Measurements from ENCODE around the gene DOCK1.

The DOCK1 gene

GRCh38 chr10:126969310-126969709 is 64.1 kb downstream of the DOCK1 start:
- TF ChIP-seq CTCF (IDR thresholded peaks at IDR 0.05; ENCODE audit: low read depth, low read length) = no peak
- peak; percentile 8 to 14 for DNase-seq (ENCODE audit: low read depth in 2 of 2)
- H3K4me3 ChIP-seq (replicated peaks in 1 of 2; ENCODE audit: low read depth in 2 of 2, low read length in 2 of 2) = no peak overlapping the region

GRCh38 chr10:126972635-126973414 is 67.6 kb downstream of the DOCK1 start:
- peak; percentile 88 to 92 for DNase-seq (ENCODE audit: low read depth in 2 of 2)
- peak overlapping the region in 1 of 2 donors; percentile 28 for H3K4me3 ChIP-seq (replicated peaks in 1 of 2; ENCODE audit: low read depth in 2 of 2, low read length in 2 of 2)
- no peak for TF ChIP-seq CTCF (IDR thresholded peaks at IDR 0.05; ENCODE audit: low read depth, low read length)

GRCh38 chr10:126975221-126975620 is 70.0 kb downstream of the DOCK1 start:
- TF ChIP-seq CTCF (IDR thresholded peaks at IDR 0.05; ENCODE audit: low read depth, low read length) = no peak
- H3K4me3 ChIP-seq (replicated peaks in 1 of 2; ENCODE audit: low read depth in 2 of 2, low read length in 2 of 2) = no peak overlapping the region
- no peak for DNase-seq (ENCODE audit: low read depth in 2 of 2)

GRCh38 chr10:126977216-126977615 is 72.0 kb downstream of the DOCK1 start:
- H3K4me3 ChIP-seq (replicated peaks in 1 of 2; ENCODE audit: low read depth in 2 of 2, low read length in 2 of 2) = no peak overlapping the region
- no peak for TF ChIP-seq CTCF (IDR thresholded peaks at IDR 0.05; ENCODE audit: low read depth, low read length)
- no peak for DNase-seq (ENCODE audit: low read depth in 2 of 2)

- no peak overlapping the region for H3K4me3 ChIP-seq (replicated peaks in 1 of 2; ENCODE audit: low read depth in 2 of 2, low read length in 2 of 2)
- DNase-seq (ENCODE audit: low read depth in 2 of 2) = no peak
- no peak for TF ChIP-seq CTCF (IDR thresholded peaks at IDR 0.05; ENCODE audit: low read depth, low read length)
Measured at GRCh38 chr10:126979311-126979710, 74.1 kb downstream of the DOCK1 start.

- no peak for TF ChIP-seq CTCF (IDR thresholded peaks at IDR 0.05; ENCODE audit: low read depth, low read length)
- no peak for DNase-seq (ENCODE audit: low read depth in 2 of 2)
- H3K4me3 ChIP-seq (replicated peaks in 1 of 2; ENCODE audit: low read depth in 2 of 2, low read length in 2 of 2) = no peak overlapping the region
Measured at GRCh38 chr10:126993208-126993607, 88.0 kb downstream of the DOCK1 start.
